Skeletal muscle tissue (tissue), 4 donors: ENCODE results near the gene TMTC2. TPM values are rescaled to one million over a fixed set of nuclear protein-coding genes. Genes with fewer than 3 reads are reported as not detected.

Source experiments
- H3K27ac ChIP-seq: one replicate; pipeline ENCODE4 v1.7.0; 2013; ENCODE audit warnings: mild to moderate bottlenecking, low read depth, low read length, inconsistent platforms
- H3K27me3 ChIP-seq, 3 donors: one replicate each; pipeline ENCODE4 v1.7.0; 2013; ENCODE audit warnings: low read length in 3 of 3; ENCODE audit not compliant: control insufficient read depth in 3 of 3, insufficient read depth in 3 of 3
- H3K36me3 ChIP-seq, 3 donors: one replicate each; pipeline ENCODE4 v1.7.0; 2013; ENCODE audit warnings: low read length in 3 of 3; ENCODE audit not compliant: control insufficient read depth in 3 of 3, insufficient read depth in 3 of 3
- H3K4me1 ChIP-seq, 3 donors: one replicate each; pipeline ENCODE4 v1.7.0; 2013; ENCODE audit warnings: low read length in 3 of 3, mild to moderate bottlenecking in 3 of 3; ENCODE audit not compliant: control insufficient read depth in 3 of 3, insufficient read depth in 3 of 3
- H3K4me3 ChIP-seq, 3 donors: one replicate each; pipeline ENCODE4 v1.7.0; 2013; ENCODE audit warnings: low read length in 3 of 3
- H3K9ac ChIP-seq, 3 donors: one replicate each; pipeline ENCODE4 v1.7.0; 2013; ENCODE audit warnings: low read length in 3 of 3, mild to moderate bottlenecking in 3 of 3, moderate library complexity in 2 of 3, low read depth in 1 of 3
- H3K9me3 ChIP-seq, 3 donors: one replicate each; pipeline ENCODE4 v1.7.0; 2013; ENCODE audit warnings: low read length in 3 of 3; ENCODE audit not compliant: control insufficient read depth in 3 of 3
- total RNA-seq: library from RNA; depleted of rRNA; stranded (reverse); fragments of >200 nt; gene quantifications from one replicate; pipeline ENCODE4 v1.2.3, GENCODE V29; 2014
- donor health status: Osteomylitis.

The TMTC2 gene
- total RNA-seq, 1 donor from 2014 or later: 15.7 TPM

- Histone ChIP-seq H3K27ac (no peak overlapping the region), H3K36me3 (no peaks in the 10 kb centered on the region), H3K27me3 (no peaks in the 10 kb centered on the region), H3K9me3 (no peaks in the 10 kb centered on the region), H3K4me1 (no peaks in the 10 kb centered on the region), H3K9ac (no peak overlapping the region), H3K4me3 (no peak overlapping the region)
Measured at GRCh38 chr12:83042441-83043200, 355.9 kb downstream of the TMTC2 start.

- no peaks in the 10 kb centered on the region for H3K9me3 ChIP-seq
- no peaks in the 10 kb centered on the region for H3K36me3 ChIP-seq
- H3K4me1 ChIP-seq: no peaks in the 10 kb centered on the region
- H3K27ac ChIP-seq: no peak overlapping the region
- H3K4me3 ChIP-seq: no peak overlapping the region
- H3K9ac ChIP-seq: no peak overlapping the region
- no peaks in the 10 kb centered on the region for H3K27me3 ChIP-seq
Measured at GRCh38 chr12:83044736-83045135, 358.0 kb downstream of the TMTC2 start.

- no peaks in the 10 kb centered on the region for H3K4me1 ChIP-seq
- H3K27ac ChIP-seq: no peak overlapping the region
- H3K9ac ChIP-seq: no peak overlapping the region
- no peak overlapping the region for H3K4me3 ChIP-seq
- no peaks in the 10 kb centered on the region for H3K9me3 ChIP-seq
- H3K36me3 ChIP-seq: no peaks in the 10 kb centered on the region
- H3K27me3 ChIP-seq: no peaks in the 10 kb centered on the region
Measured at GRCh38 chr12:83046019-83046418, 359.3 kb downstream of the TMTC2 start.

GRCh38 chr12:83049306-83049705 lies 362.6 kb downstream of the TMTC2 start:
- no peak overlapping the region for H3K9ac ChIP-seq
- no peak overlapping the region for H3K27ac ChIP-seq
- H3K9me3 ChIP-seq: no peaks in the 10 kb centered on the region
- no peaks in the 10 kb centered on the region for H3K27me3 ChIP-seq
- H3K4me3 ChIP-seq: no peak overlapping the region
- H3K36me3 ChIP-seq: no peaks in the 10 kb centered on the region
- no peaks in the 10 kb centered on the region for H3K4me1 ChIP-seq

- no peaks in the 10 kb centered on the region for H3K9me3 ChIP-seq
- H3K9ac ChIP-seq: no peak overlapping the region
- H3K4me3 ChIP-seq: no peak overlapping the region
- H3K27ac ChIP-seq: no peak overlapping the region
- no peaks in the 10 kb centered on the region for H3K4me1 ChIP-seq
- H3K27me3 ChIP-seq: no peaks in the 10 kb centered on the region
- no peaks in the 10 kb centered on the region for H3K36me3 ChIP-seq
Measured at GRCh38 chr12:83052890-83053541, 366.3 kb downstream of the TMTC2 start.

GRCh38 chr12:83057436-83057835 lies 370.7 kb downstream of the TMTC2 start:
- no peaks in the 10 kb centered on the region for H3K36me3 ChIP-seq
- no peak overlapping the region for H3K27ac ChIP-seq
- no peaks in the 10 kb centered on the region for H3K27me3 ChIP-seq
- H3K9ac ChIP-seq: no peak overlapping the region
- H3K4me1 ChIP-seq: no peaks in the 10 kb centered on the region
- no peak overlapping the region for H3K4me3 ChIP-seq
- no peaks in the 10 kb centered on the region for H3K9me3 ChIP-seq

GRCh38 chr12:83059107-83059506 lies 372.4 kb downstream of the TMTC2 start:
- Histone ChIP-seq H3K27ac (no peak overlapping the region), H3K4me1 (no peaks in the 10 kb centered on the region), H3K9me3 (no peaks in the 10 kb centered on the region), H3K4me3 (no peak overlapping the region), H3K27me3 (no peaks in the 10 kb centered on the region), H3K9ac (no peak overlapping the region), H3K36me3 (no peaks in the 10 kb centered on the region)

GRCh38 chr12:83065562-83065961 lies 378.9 kb downstream of the TMTC2 start:
- no peaks in the 10 kb centered on the region for H3K36me3 ChIP-seq
- H3K27ac ChIP-seq: no peak overlapping the region
- no peaks in the 10 kb centered on the region for H3K9me3 ChIP-seq
- H3K4me1 ChIP-seq: no peaks in the 10 kb centered on the region
- no peak overlapping the region for H3K9ac ChIP-seq
- no peak overlapping the region for H3K4me3 ChIP-seq
- H3K27me3 ChIP-seq: no peaks in the 10 kb centered on the region

GRCh38 chr12:83067981-83068380 lies 381.3 kb downstream of the TMTC2 start:
- Histone ChIP-seq H3K9me3 (no peaks in the 10 kb centered on the region), H3K4me3 (no peak overlapping the region), H3K4me1 (no peaks in the 10 kb centered on the region), H3K9ac (no peak overlapping the region), H3K27me3 (no peaks in the 10 kb centered on the region), H3K27ac (no peak overlapping the region), H3K36me3 (no peaks in the 10 kb centered on the region)

- Histone ChIP-seq H3K9me3 (no peaks in the 10 kb centered on the region), H3K9ac (no peak overlapping the region), H3K27me3 (no peaks in the 10 kb centered on the region), H3K27ac (no peak overlapping the region), H3K4me1 (no peaks in the 10 kb centered on the region), H3K36me3 (no peaks in the 10 kb centered on the region), H3K4me3 (no peak overlapping the region)
Measured at GRCh38 chr12:83074358-83074894, 387.7 kb downstream of the TMTC2 start.
